DOHH2 (cell line): Measurements from ENCODE around the gene TSC2.

Experiments used
- H3F3A ChIP-seq: fragments of 200-600 bp; sonication (generic), shearing (Covaris generic); 2 replicates; pipeline ENCODE4 v1.6.0; 2016; ENCODE audit warnings: antibody characterized with exemption, mild to moderate bottlenecking; ENCODE audit not compliant: control insufficient read depth, insufficient read depth
- H3K27ac ChIP-seq: fragments of 200-600 bp; sonication (generic); 2 replicates; pipeline ENCODE4 v1.5.1; 2014; ENCODE audit warnings: low read depth, mild to moderate bottlenecking, low read length, moderate library complexity
- H3K27me3 ChIP-seq: fragments of 200-600 bp; sonication (generic); 2 replicates; pipeline ENCODE4 v1.6.1; 2014; ENCODE audit warnings: mild to moderate bottlenecking, low read length, mixed read lengths; ENCODE audit not compliant: control insufficient read depth
- H3K36me3 ChIP-seq: fragments of 200-600 bp; sonication (generic); 2 replicates; pipeline ENCODE4 v1.6.1; 2014; ENCODE audit warnings: mild to moderate bottlenecking, low read length, moderate library complexity, mixed read lengths; ENCODE audit not compliant: control insufficient read depth
- H3K4me1 ChIP-seq: fragments of 200-600 bp; sonication (generic); 2 replicates; pipeline ENCODE4 v1.6.1; 2014; ENCODE audit warnings: mild to moderate bottlenecking, low read length, mixed read lengths; ENCODE audit not compliant: control insufficient read depth
- H3K4me2 ChIP-seq: fragments of 200-600 bp; sonication (generic); 2 replicates; pipeline ENCODE4 v1.6.0; 2014; ENCODE audit warnings: mild to moderate bottlenecking, low read length, moderate library complexity
- H3K4me3 ChIP-seq: fragments of 200-600 bp; sonication (generic); 2 replicates; pipeline ENCODE4 v1.5.1; 2014; ENCODE audit warnings: mild to moderate bottlenecking, low read length, mixed read lengths
- H3K79me2 ChIP-seq: fragments of 200-600 bp; sonication (generic); 2 replicates; pipeline ENCODE4 v1.6.1; 2014; ENCODE audit warnings: mild to moderate bottlenecking, low read length, mixed read lengths; ENCODE audit not compliant: control insufficient read depth
- H3K9me2 ChIP-seq: fragments of 200-600 bp; sonication (generic); replicated peaks from 2 replicates; pipeline ENCODE4 v1.6.1; 2014; ENCODE audit warnings: mild to moderate bottlenecking, low read length, mixed read lengths; ENCODE audit not compliant: control insufficient read depth
- H3K9me3 ChIP-seq: fragments of 200-600 bp; sonication (generic); 2 replicates; pipeline ENCODE4 v1.6.1; 2014; ENCODE audit warnings: antibody characterized with exemption, low read length, mixed read lengths; ENCODE audit not compliant: control insufficient read depth, insufficient read depth
- H4K20me1 ChIP-seq: fragments of 200-600 bp; sonication (generic); 2 replicates; pipeline ENCODE4 v1.6.0; 2014; ENCODE audit warnings: low read depth, mild to moderate bottlenecking, antibody characterized with exemption, low read length, moderate library complexity; ENCODE audit not compliant: control insufficient read depth, insufficient read depth
- EZH2phosphoT487 ChIP-seq: fragments of 200-600 bp; sonication (generic); IDR thresholded peaks from 2 replicates; pipeline ENCODE4 v1.6.1; 2017; ENCODE audit warnings: borderline replicate concordance, mild to moderate bottlenecking, antibody characterized with exemption, low read length, moderate library complexity, mixed read lengths
- TF ChIP-seq, protein P1 (sequence below): fragments of 200-600 bp; sonication (generic); IDR thresholded peaks from one replicate; pipeline ENCODE4 v1.5.1; 2014; ENCODE audit warnings: antibody characterized with exemption, mild to moderate bottlenecking, low read depth, low read length; ENCODE audit not compliant: poor library complexity, severe bottlenecking

TSC2 gene

DNA sequence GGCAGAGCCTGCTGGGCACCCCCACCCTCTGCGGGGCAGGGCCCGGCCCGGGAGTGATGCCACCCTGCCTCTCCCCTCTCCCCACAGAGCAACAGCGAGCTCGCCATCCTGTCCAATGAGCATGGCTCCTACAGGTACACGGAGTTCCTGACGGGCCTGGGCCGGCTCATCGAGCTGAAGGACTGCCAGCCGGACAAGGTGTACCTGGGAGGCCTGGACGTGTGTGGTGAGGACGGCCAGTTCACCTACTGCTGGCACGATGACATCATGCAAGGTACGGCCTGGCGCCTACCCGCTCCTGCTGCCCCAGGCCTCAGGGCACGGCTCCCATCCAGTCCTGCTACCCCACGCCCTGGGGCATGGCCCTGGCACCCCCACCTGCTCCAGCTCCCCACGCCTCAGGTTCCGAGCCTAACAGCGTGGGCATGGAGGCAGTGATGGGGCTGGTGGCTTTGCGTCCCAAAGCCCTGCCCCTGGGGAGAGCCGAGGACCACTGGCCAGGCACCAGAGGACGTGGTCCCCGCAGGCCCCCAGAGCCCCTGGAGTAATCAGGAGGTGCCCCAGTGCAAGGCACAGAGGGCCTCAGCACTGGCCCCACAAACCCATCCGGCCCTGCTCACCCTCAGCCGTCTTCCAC is 38.4 kb downstream of the TSC2 start:
- no peaks in the 10 kb centered on the region for H4K20me1 ChIP-seq
- peaks cover 6% of the 10 kb centered on the region for H3K4me1 ChIP-seq
- H3K4me2 ChIP-seq = no peak overlapping the region
- H3K9me2 ChIP-seq = no peaks in the 10 kb centered on the region
- TF ChIP-seq EZH2phosphoT487 = no peak
- TF ChIP-seq, protein P1, sequence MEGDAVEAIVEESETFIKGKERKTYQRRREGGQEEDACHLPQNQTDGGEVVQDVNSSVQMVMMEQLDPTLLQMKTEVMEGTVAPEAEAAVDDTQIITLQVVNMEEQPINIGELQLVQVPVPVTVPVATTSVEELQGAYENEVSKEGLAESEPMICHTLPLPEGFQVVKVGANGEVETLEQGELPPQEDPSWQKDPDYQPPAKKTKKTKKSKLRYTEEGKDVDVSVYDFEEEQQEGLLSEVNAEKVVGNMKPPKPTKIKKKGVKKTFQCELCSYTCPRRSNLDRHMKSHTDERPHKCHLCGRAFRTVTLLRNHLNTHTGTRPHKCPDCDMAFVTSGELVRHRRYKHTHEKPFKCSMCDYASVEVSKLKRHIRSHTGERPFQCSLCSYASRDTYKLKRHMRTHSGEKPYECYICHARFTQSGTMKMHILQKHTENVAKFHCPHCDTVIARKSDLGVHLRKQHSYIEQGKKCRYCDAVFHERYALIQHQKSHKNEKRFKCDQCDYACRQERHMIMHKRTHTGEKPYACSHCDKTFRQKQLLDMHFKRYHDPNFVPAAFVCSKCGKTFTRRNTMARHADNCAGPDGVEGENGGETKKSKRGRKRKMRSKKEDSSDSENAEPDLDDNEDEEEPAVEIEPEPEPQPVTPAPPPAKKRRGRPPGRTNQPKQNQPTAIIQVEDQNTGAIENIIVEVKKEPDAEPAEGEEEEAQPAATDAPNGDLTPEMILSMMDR = no peak
- no peak overlapping the region for H3K27ac ChIP-seq
- no peaks in the 10 kb centered on the region for H3F3A ChIP-seq
- H3K36me3 ChIP-seq = peaks cover 39% of the 10 kb centered on the region
- H3K79me2 ChIP-seq = no peaks in the 10 kb centered on the region
- no peaks in the 10 kb centered on the region for H3K27me3 ChIP-seq
- no peak overlapping the region for H3K4me3 ChIP-seq
- H3K9me3 ChIP-seq = no peaks in the 10 kb centered on the region

DNA sequence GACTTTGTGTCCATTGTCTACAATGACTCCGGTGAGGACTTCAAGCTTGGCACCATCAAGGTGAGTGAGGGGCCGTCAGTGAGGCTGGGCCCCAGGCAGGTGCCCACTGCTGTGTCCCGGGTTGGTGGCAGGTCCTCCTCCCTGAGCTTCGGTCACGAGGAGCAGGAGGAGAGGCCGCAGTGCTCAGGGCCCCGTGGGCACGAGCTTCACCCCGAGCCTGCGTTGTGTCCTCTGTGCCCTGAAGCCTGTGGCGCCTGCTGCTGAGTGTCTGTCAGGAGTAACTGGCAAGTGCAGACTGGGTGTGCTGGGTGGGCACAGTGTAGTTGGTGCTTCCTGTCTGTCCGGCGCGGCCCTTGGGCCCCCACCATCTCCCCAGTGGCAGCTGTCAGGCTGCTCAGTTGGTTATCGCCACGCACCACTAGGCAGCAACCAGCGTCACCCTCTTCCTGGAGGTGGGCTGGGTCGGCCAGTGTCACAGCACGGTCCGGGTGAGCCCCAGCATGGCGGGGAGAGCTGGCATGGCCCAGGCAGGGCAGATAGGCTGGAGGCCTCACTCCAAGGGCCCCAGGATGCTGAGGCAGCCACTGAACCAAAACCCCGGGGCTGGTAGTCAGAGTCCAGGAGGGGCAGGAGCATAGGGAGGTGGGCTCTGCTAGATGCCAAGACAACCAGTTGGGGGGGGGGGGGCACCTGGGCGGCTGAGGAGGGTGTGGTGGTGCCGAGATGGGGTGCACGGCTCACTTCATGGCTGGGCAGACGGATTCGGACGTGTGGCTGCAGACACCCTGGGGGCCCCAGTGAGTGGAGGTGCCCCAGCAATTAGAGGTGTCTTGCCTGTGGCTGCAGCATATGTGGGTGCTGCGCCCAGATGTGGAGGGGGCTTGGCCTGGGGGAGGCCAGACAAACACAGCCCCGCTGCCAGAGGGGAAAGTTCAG is 39.3 kb downstream of the TSC2 start:
- H3K4me3 ChIP-seq = no peak overlapping the region
- H3K79me2 ChIP-seq = no peaks in the 10 kb centered on the region
- H3K27ac ChIP-seq = no peak overlapping the region
- no peaks in the 10 kb centered on the region for H3K9me3 ChIP-seq
- no peak for TF ChIP-seq EZH2phosphoT487
- TF ChIP-seq, protein P1 = no peak
- H3K9me2 ChIP-seq = no peaks in the 10 kb centered on the region
- H3K4me1 ChIP-seq = peaks cover 6% of the 10 kb centered on the region
- no peaks in the 10 kb centered on the region for H4K20me1 ChIP-seq
- H3K36me3 ChIP-seq = peaks cover 39% of the 10 kb centered on the region
- no peak overlapping the region for H3K4me2 ChIP-seq
- no peaks in the 10 kb centered on the region for H3K27me3 ChIP-seq
- no peaks in the 10 kb centered on the region for H3F3A ChIP-seq

DNA sequence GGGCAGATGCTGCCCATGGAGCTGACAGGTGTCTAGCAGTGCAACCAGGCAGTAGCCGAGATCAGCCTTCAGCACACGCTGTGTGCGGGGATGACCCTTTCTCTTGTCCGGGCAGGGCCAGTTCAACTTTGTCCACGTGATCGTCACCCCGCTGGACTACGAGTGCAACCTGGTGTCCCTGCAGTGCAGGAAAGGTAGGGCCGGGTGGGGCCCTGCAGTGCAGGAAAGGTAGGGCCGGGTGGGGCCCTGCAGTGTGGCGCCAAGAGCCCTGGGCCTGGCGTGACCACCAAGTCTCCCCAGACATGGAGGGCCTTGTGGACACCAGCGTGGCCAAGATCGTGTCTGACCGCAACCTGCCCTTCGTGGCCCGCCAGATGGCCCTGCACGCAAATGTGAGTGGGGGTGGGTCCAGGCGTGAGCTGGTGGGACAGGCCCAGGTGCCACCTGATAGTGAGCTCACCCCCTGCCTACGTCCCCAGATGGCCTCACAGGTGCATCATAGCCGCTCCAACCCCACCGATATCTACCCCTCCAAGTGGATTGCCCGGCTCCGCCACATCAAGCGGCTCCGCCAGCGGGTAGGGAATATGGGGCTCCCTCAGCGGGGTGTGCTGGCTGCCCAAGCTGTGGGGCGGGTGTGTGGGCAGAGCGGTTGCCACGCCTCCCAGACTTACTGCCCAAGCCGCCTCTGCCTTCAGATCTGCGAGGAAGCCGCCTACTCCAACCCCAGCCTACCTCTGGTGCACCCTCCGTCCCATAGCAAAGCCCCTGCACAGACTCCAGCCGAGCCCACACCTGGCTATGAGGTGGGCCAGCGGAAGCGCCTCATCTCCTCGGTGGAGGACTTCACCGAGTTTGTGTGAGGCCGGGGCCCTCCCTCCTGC is 40.2 kb downstream of the TSC2 start:
- peaks cover 36% of the 10 kb centered on the region for H3K36me3 ChIP-seq
- H3K27me3 ChIP-seq = no peaks in the 10 kb centered on the region
- H3K4me3 ChIP-seq = no peak overlapping the region
- no peaks in the 10 kb centered on the region for H3F3A ChIP-seq
- H4K20me1 ChIP-seq = no peaks in the 10 kb centered on the region
- peaks cover 6% of the 10 kb centered on the region for H3K4me1 ChIP-seq
- H3K79me2 ChIP-seq = no peaks in the 10 kb centered on the region
- no peaks in the 10 kb centered on the region for H3K9me2 ChIP-seq
- TF ChIP-seq, protein P1 = no peak
- TF ChIP-seq EZH2phosphoT487 = no peak
- no peaks in the 10 kb centered on the region for H3K9me3 ChIP-seq
- no peak overlapping the region for H3K4me2 ChIP-seq
- H3K27ac ChIP-seq = no peak overlapping the region
